ENCODE measurements around the gene ASAP2.
"Not testable (repeated sequence)": the region's sequence is repeated elsewhere in the genome, so short reads cannot be mapped to it uniquely, and the experiment has no call there.

Gene ASAP2

GRCh38 chr2:9251154-9252001, 44.8 kb downstream of the ASAP2 start:
- no peak for DNase-seq (ENCODE audit: low read depth in 2 of 2)

GRCh38 chr2:9252002-9252357, 45.4 kb downstream of the ASAP2 start:
- DNase-seq (ENCODE audit: low read depth in 2 of 2), result no peak

- no peak for DNase-seq (ENCODE audit: low read depth in 2 of 2)
Observed at GRCh38 chr2:9255416-9255815, 48.8 kb downstream of the ASAP2 start.

- DNase-seq (ENCODE audit: low read depth in 2 of 2), result no peak
Observed at GRCh38 chr2:9256147-9256546, 49.5 kb downstream of the ASAP2 start.

GRCh38 chr2:9256570-9257043, 50.0 kb downstream of the ASAP2 start:
- no peak for DNase-seq (ENCODE audit: low read depth in 2 of 2)

GRCh38 chr2:9258501-9258900, 51.9 kb downstream of the ASAP2 start:
- no peak for DNase-seq (ENCODE audit: low read depth in 2 of 2)

GRCh38 chr2:9258953-9259399, 52.4 kb downstream of the ASAP2 start:
- no peak for DNase-seq (ENCODE audit: low read depth in 2 of 2)

GRCh38 chr2:9260464-9260918, 53.9 kb downstream of the ASAP2 start:
- no peak for DNase-seq (ENCODE audit: low read depth in 2 of 2)

- no peak for DNase-seq (ENCODE audit: low read depth in 2 of 2)
Observed at GRCh38 chr2:9261231-9261883, 54.7 kb downstream of the ASAP2 start.

GRCh38 chr2:9262671-9263171, 56.1 kb downstream of the ASAP2 start:
- no peak for DNase-seq (ENCODE audit: low read depth in 2 of 2)

GRCh38 chr2:9263428-9263827, 56.8 kb downstream of the ASAP2 start:
- DNase-seq (ENCODE audit: low read depth in 2 of 2), result no peak

- no peak for DNase-seq (ENCODE audit: low read depth in 2 of 2)
Observed at GRCh38 chr2:9264301-9264700, 57.7 kb downstream of the ASAP2 start.

GRCh38 chr2:9266711-9267110, 60.1 kb downstream of the ASAP2 start:
- no peak for DNase-seq (ENCODE audit: low read depth in 2 of 2)

- not testable (repeated sequence) for DNase-seq (ENCODE audit: low read depth in 2 of 2)
Observed at GRCh38 chr2:9267286-9267685, 60.7 kb downstream of the ASAP2 start.

- DNase-seq (ENCODE audit: low read depth in 2 of 2), result no peak
Observed at GRCh38 chr2:9268301-9269080, 61.9 kb downstream of the ASAP2 start.

- no peak for DNase-seq (ENCODE audit: low read depth in 2 of 2)
Observed at GRCh38 chr2:9269295-9269694, 62.7 kb downstream of the ASAP2 start.

GRCh38 chr2:9269695-9270360, 63.2 kb downstream of the ASAP2 start:
- no peak for DNase-seq (ENCODE audit: low read depth in 2 of 2)

GRCh38 chr2:9271091-9271490, 64.5 kb downstream of the ASAP2 start:
- no peak for DNase-seq (ENCODE audit: low read depth in 2 of 2)

GRCh38 chr2:9271691-9272090, 65.1 kb downstream of the ASAP2 start:
- no peak for DNase-seq (ENCODE audit: low read depth in 2 of 2)

- DNase-seq (ENCODE audit: low read depth in 2 of 2), result no peak
Observed at GRCh38 chr2:9273486-9274130, 67.0 kb downstream of the ASAP2 start.
